ENCODE results near the gene LRRC75B.

Gene LRRC75B

DNA sequence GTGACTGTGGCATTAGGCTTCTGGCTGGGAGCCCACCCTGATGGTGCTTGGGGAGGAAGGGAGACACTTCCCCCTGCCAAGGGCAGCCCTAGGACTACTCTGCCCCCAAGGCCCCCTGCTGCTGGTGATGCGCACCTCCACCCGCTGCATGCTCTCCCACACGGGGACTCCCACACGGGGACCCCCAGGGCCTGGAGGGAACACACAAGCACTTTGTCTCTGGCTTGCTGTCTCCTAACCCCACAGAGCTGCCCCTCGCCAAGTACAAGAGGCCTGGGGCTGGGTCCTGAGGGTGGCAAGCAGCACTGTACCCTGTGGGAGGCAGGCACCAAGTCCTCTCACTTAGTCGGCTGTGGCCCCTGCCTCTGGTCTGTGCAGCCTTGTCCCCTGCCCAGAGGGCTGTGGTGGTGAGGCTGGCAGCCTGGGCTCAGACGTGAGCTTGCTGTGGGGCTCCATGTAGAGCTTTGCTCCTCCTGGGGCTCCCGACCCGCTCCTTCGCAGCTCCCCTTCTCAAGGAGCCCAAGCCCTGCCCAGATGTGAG, 7.9 kb downstream of the LRRC75B start:
- DNase-seq: no peak

DNA sequence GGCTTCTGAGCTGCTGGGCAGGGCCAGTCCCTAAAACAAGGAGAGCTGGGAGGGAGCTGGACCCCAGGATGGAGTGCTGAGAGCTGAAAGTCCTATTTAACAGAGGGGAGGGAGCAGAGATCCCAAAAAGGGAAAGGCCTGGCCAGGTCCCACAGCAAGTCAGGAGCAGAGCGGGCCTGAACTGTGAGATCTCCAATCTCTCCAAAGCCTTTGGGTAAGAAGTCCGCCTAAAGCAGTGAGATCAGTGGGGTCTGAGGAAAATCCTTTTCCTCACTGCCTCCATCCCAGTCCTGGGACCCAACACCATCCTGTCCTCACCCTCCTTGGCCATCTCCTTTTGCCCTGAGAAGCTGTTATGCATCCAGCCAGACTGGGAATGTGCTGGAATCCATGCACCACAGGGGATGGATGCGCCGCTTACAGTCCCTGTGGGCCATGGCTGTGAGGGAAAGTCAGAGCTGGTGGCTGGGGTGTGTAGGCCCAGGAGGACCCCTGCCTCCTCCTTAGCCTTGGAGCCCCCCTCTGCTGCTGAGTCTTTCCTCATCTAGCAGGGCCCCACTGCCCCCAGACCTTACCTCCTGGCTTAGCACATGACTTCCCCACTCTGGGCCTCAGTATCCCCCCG, 8.6 kb downstream of the LRRC75B start:
- no peak for DNase-seq

GRCh38 chr22:24583221-24584165, 9.4 kb downstream of the LRRC75B start:
- DNase-seq: no peak

- DNase-seq: no peak
Measured at GRCh38 chr22:24582056-24582814, 10.6 kb downstream of the LRRC75B start.

GRCh38 chr22:24580276-24580675, 12.6 kb downstream of the LRRC75B start:
- no peak for DNase-seq

DNA sequence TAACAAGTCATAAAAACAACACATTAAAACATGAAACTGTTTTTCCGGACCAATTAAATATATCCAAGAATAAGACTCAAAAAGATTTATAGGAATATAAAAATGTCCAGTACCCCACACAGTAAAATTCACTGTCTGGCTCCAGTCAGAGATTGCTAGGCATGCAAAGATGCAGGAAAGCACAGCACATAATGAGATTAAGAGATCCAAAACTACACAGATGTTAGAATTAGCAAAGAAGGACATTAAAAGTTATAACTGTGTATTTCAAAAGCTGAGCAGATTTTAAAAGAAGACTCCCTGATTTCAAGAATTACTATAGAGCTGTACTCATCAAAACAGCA, 13.6 kb downstream of the LRRC75B start:
- DNase-seq: no peak

DNA sequence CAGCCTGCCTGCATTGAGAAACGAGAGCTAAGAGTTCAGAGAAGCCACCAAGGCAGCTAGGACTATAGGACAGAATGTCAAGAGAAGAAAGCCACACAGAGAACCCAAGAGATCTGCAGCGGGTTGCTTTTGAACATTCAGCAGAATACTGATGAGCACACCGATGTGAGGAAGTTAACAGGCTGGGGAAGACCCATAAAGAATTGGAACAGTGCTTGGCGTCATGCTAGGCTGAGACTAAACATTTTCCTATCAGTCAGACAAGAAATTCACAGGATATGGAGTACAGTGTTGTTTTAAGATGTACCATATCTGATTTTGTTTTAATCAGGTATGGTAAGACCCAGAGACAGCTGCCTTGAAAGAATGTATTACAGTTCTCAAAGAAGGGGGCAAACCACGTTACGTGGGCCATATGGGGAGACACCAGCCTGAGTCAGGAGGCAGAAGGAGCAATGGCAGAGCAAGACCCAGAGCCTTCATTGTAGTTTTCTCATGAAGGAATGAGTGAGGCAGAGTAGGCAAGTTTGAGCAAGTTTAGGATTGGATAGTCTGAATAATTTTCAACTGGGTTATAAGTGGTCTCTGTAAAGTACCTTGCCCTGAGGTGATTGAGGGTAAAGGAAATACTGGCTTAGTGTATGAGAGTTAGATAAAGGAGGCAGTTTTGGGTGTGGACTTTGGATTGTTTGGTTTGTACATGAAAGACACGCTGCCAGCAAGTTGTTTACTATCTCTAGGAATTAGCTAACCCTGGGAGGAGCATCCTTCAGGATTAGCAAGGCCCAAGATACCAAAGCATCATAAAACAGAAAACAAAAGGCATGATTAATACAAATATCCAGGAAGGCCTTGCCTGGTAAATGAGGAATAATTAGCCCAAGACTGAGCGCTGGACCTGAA, 14.3 kb downstream of the LRRC75B start:
- DNase-seq: no peak

DNA sequence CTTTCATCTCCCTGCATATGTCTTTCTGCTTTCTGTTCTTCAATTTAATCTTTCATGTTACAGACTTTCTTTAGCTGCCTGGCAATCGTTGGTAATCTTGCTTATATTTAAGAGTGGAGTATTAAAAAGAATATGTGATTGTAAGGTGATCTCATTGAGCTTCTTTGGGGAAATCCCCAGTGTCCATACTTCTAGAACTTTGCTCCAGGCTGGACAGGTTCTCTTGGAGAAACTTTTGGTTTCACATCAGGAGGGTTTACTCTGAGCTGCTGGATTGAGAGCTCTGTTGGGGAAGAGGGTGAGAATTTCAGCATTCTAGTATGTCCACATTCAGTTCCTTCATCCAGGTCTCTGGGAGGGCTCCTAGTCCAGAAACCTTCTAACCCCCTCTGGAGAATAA, 16.1 kb downstream of the LRRC75B start:
- DNase-seq: no peak

- no peak for DNase-seq
Measured at GRCh38 chr22:24571266-24571665, 21.6 kb downstream of the LRRC75B start.

DNA sequence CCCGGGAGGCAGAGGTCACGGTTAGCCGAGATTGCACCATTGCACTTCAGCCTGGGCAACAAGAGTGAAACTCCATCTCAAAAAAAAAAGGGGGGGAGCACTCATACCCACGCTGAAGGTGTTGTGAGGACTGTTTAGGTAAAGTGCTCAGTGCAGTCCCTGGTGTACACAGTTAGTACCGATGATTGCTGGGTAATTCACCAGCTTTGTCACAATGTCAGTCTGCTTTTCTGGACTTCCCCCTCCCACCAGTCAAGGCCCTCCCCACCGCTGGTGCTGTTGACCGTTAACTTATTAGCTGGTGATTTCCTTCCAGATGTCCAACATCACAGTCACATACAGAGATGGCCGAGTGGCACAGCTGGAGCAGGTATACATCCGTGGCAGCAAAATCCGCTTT, 25.2 kb downstream of the LRRC75B start:
- DNase-seq: no peak

GRCh38 chr22:24566899-24567511, 25.9 kb downstream of the LRRC75B start:
- DNase-seq: no peak

- DNase-seq: no peak
Measured at GRCh38 chr22:24565077-24565476, 27.8 kb downstream of the LRRC75B start.

- DNase-seq: no peak
Measured at GRCh38 chr22:24564376-24565058, 28.4 kb downstream of the LRRC75B start.

- no peak for DNase-seq
Measured at GRCh38 chr22:24563246-24563645, 29.6 kb downstream of the LRRC75B start.

DNA sequence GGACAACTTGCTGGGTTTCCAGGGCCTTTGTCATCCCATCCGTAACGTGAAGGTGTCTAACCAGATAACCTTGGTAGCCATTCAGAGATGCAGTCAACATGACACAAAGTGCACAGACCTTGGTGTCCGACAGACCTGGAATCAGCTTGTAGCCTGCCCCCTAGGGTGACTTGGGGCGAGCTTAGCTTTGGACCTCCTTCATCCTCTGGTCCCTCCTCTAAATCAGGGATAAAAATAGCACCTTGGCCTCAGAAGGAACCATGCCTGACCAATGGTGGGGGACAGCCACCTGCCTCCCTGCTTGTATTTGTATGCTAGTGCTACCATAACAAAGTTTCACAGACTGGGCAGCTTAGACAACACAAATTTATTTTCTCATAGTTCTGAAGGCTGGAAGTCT, 33.4 kb downstream of the LRRC75B start:
- no peak for DNase-seq

DNA sequence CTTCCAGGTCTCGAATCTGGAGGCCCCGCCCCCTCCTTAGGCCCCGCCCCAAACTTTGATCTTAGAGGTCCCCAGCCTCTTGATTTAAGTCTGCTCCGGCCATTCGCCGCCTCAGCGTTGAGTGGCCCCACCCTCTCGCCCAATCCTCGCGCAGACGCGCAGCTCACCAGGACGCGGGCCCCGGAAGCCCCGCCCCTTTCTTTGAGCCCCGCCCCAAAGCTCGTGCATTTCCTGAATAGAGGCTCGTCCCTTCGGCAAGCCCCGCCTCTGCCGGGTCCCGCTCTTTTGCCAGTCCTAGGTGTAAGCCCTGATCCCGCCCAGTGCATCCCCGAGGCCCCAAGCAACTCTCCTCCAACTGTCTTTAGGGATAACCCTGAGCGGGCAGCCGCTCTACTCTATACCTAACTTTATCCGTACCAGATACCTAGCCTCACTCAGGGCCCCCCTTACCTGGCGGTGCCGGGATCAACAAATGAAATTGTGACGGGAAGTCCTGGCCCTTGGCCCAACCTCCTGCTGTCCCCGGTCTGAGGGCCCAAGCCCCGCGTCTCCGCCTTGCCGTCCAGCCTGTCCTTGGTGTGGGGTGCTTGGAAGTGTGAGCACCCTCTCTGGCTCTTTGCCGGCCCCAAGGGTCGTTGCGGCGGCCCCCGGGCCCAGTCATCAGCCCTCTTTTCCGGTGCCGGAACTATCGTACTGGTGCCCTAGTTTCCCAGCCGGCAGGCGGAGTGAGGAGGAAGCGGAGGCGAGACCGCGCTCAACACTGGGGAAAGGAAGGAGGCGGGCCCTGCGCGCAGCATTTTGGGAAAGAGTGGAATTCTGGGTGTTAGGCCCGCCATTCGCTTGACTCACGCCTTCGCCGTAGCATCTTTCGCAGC, 37.5 kb downstream of the LRRC75B start, which contains the start of gene SNRPD3:
TSS of gene SNRPD3 (plus strand) at position 835 of the 875 bp plus-strand sequence. CDS start 1,676 bp downstream, outside the sequence.
- peak; percentile 99 for DNase-seq

- peak; percentile 8 for DNase-seq
Measured at GRCh38 chr22:24554313-24555164, 38.3 kb downstream of the LRRC75B start, which contains the start of gene GUCD1. GUCD1 (minus strand) TSS chr22:24555138; CDS start chr22:24554991, 147 bp downstream.

DNA sequence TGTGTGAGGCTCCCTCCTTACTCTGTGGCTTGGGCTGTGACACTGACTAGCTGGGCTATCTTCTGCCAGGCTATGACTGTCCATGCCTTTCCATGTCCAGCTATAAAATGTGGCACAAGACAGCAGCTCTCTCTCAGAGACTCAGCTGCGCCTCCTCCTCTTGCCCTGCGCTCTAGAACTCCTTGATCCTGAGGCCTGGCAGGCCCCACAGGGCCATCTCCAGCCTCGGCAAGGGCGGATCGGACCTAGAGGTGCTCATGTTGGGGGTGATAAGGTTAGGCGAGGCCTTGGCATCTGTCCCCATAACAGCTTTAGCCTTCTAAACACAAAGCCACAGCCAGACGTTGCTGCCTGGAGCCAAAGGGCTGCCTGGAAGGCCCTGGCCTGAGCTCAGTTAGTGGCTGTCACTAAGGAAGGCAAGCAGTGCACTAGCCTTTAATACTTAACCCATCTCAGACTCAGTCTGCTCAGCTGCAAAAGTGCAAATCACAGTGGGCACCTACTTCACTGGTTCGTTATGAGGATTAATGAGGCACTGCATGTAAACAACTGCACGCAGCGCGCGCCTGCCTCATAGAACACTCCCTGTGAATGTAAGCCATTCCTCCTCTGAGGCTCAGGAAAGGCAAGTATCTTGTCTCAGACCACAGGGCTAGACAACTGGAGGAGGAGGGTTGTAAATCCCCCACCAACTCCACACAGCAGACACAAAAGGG, 39.1 kb downstream of the LRRC75B start:
- DNase-seq: no peak
